LNCaP clone FGC (cell line): ENCODE measurements around the gene MLN.

ENCODE experiments used
- DNase-seq: peaks from one replicate; pipeline ENCODE4 v3.0.0-alpha.2; 2011; ENCODE audit warnings: low read depth
- H3K4me3 ChIP-seq: 2 replicates; pipeline ENCODE4 v1.5.1; 2011; ENCODE audit warnings: mild to moderate bottlenecking, low read depth, low read length, control low read depth
- CTCF ChIP-seq: IDR thresholded peaks from 2 replicates; pipeline ENCODE4 v1.5.1; 2012; ENCODE audit warnings: mild to moderate bottlenecking; ENCODE audit not compliant: control insufficient read depth, insufficient read depth; ENCODE audit errors: extremely low read depth

Gene MLN

DNA sequence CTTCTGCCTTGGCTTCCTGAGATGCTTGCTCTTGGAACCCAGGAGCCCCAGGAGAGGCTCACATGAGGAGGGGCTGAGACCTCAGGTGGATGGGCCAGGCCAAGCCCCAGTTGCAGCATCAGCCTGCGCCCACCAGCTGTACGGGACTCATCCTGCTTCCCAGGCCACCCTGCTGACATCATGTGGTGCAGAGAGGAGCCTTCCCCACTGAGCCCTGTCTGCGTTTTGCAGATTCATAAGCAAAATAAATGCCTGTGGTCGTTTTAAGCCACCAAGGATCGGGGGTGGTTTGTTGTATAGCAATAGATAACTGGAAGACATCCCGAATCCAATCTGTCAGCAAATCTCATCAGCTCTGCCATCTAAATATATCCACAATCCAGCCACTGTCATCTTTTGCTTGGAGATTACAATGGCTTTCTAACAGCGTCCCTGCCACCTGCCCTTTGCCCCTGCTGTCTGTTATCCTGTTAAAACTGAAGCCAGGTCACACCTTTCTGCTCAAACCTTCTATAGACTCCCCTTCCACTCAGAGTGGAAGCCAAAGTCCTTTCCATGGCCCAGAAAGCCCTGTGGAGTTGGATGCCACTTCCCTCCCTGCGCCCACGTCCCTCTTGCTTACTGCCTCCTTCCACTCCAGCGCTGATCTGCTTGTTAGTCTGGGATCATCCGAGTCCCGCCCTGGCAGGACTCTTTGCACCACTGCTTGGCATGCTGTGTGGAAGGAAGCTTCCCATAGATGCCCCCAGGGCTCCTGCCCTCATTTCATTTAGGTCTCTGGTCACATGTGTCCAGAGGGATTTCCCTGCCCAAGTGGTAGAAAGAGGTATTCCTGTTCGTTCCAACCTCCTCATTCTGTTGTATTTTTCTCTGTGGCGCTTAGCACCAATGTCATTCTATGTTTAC is 24.0 kb upstream of the MLN start:
- TF ChIP-seq CTCF, result no peak
- no peak overlapping the region for H3K4me3 ChIP-seq
- no peak for DNase-seq

- DNase-seq, result no peak
- no peak for TF ChIP-seq CTCF
- H3K4me3 ChIP-seq, result no peak overlapping the region
Measured at GRCh38 chr6:33826537-33826936, 22.7 kb upstream of the MLN start.

DNA sequence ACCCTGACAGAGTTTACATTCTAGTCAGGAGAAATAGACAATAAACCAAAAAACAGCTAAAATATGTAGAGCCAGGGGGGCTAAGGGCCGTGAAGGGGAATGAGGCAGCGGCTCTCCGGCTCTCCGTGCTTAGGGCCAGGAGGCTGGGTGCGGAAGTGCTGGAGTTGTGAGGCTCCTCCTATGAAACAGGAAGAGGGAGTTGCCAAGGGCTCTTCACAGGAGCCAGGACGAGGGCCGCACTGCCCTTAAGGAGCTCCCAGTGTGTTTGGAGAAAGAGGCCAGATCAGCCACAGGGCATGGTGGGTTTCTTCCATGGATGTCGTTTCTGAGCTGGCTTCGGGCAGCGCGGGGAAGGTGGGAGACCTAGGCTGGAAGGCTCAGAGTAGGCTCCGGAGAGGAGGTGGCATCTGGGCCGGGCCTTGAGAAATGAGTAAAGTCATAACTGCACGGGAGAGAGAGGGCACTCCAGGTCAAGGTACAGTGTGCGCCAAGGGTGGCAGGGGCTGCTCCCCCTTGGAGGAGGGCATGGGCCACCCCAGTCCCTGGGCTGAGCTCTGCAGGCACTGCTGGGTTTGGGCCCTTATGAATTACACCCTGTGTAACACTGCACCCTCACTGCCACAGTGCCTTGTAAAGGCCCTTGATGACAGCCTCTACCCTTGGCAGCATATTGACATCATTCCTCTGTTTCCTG is 20.8 kb upstream of the MLN start:
- DNase-seq, result no peak
- TF ChIP-seq CTCF, result no peak
- H3K4me3 ChIP-seq, result no peak overlapping the region

- no peak for DNase-seq
- TF ChIP-seq CTCF, result no peak
- H3K4me3 ChIP-seq, result no peak overlapping the region
Measured at GRCh38 chr6:33823806-33824205, 20.0 kb upstream of the MLN start.

GRCh38 chr6:33822575-33823395 is 19.0 kb upstream of the MLN start:
- no peak for TF ChIP-seq CTCF
- H3K4me3 ChIP-seq, result no peak overlapping the region
- DNase-seq, result no peak

DNA sequence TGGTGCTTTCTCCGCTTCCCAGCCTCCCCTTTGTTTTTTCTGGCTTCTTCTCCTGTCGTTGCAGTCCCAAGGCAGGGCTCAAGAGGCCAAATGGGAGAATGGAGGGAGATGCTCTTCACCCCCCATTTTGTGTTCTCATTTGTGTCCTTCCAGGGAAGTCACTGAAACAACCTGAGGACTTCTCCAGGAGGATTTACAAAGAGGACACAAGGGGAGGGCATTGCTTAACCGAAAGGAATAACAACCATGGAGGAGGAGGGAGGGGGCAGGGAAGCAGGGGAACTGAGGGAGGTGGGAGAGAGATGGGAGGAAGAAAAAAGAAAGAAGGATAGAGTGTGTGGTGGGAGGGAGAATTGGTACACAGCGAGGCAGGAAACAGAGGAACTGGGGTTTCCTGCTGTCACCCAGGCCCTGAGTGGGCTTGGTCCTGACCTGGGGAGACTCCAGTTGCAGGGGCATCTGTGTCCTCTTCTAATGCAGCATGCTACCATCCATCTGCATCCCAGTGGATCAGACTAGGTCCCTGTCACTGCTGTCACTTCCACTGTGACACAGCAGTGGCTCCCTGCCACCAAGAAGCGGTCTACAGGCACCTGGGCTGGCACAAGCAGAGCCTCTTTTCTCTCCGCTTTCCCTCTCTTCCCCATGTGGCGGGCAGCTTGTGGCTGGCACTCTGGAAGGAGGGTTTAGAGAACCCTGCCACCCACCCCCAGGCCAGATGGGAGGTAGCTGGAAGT is 17.1 kb upstream of the MLN start:
- TF ChIP-seq CTCF, result no peak

More for the DNA sequence above, 17.1 kb upstream of the MLN start:
- H3K4me3 ChIP-seq, result no peak overlapping the region
- no peak for DNase-seq
